GM21447 (cell line): ENCODE measurements around the gene CHTOP.
"Not testable (repeated sequence)": the region's sequence is repeated elsewhere in the genome, so short reads cannot be mapped to it uniquely, and the experiment has no call there.

Source experiments
- ATAC-seq: cut with Tn5 transposase; IDR thresholded peaks from one replicate; pipeline ENCODE4 v1.9.1; 2021; ENCODE audit not compliant: unreplicated experiment

CHTOP gene

DNA sequence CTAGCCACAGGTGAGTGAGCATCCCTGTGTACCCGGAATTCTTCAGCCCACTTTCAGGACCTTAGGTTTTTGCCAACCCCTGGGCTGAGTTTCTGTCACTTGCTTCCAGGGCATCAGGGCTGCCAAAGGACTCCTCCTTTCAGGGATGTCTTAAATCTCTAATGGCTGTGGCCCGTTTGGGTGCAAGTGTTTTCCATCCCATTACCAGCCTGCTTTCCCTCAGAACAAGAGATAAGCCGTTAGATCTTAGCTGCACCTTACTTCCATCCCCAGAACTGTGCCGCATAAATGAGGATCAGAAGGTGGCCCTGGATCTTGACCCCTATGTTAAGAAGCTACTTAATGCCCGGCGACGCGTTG, 25.3 kb downstream of the CHTOP start:
- no peak for ATAC-seq

DNA sequence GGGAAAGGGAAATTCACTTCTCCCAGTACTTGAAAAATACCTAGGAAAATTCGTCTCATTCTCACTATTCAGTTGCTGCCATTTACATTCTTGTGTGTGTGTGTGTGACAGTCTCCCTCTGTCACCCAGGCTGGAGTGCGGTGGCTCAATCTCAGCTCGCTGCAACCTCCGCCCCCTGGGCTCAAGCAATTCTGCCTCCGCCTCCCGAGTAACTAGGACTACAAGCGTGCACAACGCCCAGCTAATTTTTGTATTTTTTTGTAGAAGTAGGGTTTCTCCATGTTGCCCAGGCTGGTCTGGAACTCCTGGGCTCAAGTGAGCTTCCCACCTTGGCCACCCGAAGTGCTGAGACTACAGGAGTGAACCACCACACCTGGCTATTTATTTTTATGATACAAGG, 25.8 kb downstream of the CHTOP start:
- ATAC-seq: no peak

DNA sequence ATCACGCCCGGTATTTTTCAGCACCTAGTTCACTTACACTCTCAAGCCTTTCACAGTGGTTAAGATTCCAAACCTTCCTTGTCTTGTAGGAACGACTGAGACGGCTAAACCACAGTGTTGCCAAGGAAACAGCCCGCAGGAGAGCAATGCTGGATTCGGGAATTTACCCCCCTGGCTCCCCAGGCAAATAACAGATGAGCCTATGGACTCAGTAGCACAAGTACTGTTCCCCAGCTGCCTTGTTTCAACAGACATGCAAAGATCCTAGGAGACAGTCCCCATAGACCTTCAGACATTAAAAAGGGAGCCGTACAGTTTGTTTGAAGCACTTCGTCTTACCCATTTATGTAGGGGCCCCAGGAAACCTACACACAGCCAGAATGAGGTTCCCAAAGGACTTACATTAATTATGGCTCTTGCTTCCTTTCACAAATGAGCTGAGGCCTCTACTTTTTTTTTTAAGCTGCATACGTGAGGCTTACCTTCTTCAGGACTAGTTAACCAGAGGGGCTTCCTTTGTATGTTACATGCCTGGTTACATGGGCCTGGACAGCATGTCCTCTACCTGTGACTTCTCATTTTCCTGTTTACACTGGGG, 27.3 kb downstream of the CHTOP start:
- ATAC-seq: no peak

DNA sequence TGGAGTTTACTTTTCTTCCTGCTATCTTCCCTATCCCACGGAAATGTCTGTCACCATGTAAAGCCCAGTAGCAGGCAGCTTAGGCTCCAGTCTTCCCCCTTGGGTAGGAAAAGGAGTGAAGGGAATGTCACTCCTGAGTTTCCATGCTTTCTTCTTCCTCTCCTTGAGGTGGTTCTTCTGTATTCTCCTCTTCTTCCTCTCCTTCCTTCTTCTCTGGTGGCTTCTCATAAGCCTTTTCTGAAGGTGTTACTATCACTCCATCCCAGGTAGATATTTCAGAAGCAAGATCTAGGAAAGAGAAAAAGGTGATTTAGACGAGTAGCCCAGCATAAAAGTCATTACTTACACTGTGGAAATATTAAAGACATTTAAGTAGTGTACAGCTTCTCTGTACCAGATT, 28.4 kb downstream of the CHTOP start:
- no peak for ATAC-seq

DNA sequence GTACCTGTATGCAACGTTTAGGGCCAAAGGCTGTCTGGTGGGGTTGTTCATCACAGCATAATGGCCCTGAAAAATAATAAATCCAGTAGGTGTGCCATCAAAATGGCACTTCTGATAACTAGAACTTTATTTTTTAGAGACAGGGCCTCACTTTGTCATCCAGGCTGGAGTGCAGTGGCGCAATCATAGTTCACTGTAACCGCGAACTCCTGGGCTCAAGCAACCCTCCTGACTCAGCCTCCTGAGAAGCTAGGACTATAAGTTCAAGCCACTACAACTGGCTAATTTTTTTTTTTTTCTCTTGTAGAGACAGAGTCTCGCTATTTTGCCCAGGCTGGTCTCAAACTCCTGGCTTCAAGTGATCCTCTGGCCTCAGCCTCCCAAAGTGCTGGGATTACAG, 29.3 kb downstream of the CHTOP start:
- ATAC-seq: no peak

DNA sequence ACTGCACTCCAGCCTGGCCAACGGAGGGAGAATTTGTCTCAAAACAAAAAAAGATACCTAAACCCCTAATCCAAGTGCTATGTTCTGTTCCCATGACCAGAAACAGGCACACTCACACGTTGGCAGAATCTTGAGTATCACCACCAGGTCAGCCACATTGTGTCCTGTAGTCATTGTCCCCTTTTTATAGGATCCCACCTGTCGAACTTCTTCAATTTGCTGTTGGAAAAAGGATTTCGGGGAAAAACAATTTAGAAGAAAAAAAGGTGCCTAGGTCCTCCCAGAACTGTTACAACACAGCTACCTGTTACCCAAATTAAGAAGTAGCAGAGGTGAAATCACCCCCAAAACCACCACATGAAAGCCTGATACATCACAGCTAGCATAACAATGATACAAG, 33.6 kb downstream of the CHTOP start:
- no peak for ATAC-seq

DNA sequence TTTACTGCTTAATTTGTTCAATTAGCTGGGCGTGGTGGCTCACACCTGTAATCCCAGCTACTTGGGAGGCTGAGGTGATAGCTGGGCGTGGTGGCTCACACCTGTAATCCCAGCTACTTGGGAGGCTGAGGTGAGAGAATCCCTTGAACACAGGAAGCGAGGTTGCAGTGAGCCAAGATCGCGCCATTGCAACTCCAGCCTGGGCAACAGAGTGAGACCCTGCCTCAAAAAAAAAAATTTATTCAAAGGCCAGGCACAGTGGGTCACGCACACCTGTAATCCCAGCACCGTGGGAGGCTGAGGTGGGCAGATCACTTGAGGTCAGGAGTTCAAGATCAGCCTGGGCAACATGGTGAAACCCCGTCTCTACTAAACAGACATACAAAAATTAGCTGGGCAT, 34.8 kb downstream of the CHTOP start:
- ATAC-seq: not testable (repeated sequence)

DNA sequence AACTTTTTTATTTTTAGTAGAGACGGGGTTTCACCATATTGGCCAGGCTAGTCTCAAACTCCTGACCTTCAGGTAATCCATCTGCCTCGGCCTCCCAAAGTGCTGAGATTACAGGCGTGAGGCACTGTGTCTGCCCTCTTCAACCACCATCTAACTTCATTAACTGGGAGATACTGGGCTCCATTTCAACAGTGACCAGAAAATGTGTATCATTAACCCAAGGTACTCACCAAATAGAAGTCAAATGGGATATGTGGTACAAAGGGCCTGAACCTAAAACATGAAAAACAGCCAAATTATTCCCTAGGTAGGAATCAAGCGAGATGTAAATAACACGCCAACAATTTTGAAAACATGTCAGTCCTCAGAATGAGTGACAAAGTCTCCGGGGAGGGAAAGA, 35.7 kb downstream of the CHTOP start:
- no peak for ATAC-seq

DNA sequence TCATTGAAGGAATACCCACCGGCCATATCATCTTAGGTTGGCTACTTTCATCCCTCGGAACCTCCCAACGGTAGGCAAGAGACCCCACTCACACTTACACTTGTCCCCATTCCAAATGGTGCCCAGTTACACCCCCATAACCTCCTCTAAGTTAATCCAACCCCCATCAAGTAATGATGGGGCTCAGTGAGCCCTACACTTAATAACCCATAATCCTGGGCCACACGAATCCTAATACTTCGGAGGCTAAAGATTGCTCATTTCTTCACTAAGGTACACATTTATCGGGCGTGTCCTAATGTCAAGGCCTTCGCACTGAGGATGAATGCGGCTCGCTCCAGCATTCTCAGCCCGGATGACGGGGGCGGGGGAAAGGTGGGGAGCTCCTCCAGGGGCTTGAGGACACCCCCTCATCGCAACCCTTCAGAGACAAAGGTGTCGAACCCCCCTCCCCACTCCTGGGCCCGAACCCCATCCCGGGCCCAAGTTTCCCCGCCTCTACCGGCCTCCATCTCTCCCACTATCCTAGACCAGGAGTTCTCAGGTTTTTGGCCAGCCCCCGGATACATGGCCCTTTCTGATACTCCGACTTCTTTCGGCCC, 36.5 kb downstream of the CHTOP start:
- no peak for ATAC-seq

DNA sequence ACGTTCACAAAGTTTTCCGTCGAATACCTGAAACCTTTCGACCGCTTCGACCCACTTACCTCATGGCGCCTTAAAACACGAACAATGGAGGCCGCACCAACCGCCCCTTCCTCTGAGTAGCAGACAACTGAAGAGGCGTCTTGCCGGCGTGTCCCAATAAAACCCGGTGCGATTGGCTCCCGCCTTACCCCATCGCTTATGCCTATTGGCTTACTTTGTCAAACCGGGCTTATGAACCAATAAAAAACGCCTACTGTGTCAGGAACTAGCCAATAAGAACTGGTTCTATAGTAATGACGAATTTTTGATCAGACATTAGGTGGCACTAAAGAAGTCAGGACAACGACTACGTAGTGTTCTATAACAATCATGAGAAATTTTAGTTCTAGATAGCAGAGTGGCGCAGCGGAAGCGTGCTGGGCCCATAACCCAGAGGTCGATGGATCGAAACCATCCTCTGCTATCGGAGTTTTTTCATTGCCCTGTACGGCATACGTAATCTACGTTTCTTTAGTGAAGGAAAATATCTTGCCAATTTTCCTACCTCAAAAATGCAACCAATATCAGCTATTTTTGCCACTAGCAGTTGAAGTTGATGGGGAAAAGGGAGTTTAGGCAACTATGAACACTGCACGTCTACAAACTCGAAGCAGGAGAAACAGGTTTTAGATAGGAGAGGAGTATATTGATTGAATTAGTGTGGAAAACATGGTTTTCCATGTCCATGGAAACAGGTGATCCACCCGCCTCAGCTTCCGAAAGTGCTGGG, 37.2 kb downstream of the CHTOP start, which contains the start of gene ILF2:
Gene ILF2, minus strand, starts transcription at position 135 of the 769 bp plus-strand sequence. Its CDS starts 71 bp downstream, at position 64.
- ATAC-seq: peak; percentile 95

DNA sequence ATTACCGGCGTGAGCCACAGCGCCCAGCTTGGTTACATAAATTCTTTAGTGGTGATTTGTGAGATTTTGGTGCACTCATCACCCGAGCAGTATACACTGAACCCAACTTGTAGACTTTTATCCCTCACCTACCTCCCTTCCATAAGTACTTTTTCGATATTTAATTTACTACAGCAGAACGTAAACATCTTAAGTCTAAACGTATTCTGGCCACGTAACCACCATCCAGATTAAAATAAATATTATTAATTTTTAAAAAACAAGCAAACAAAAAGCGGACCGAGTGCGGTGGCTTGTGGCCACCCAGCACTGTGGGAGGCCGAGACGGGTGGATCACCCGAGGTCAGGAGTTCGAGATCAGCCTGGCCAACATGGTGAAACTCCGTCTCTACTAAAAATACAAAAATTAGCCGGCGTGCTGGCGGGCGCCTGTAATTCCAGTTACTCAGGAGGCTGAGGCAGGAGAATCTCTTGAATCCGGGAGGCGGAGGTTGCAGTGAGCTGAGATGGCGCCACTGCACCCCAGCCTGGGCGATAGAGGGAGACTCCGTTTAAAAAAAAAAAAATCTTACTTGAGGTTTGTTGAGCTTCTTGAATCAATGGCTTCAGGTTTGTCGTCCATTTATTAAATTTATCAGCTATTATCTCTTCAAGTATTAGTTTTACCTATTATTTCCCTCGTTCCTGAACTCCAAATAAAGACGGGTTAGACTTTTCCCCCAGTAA, 37.9 kb downstream of the CHTOP start:
- peak; percentile 20 for ATAC-seq

DNA sequence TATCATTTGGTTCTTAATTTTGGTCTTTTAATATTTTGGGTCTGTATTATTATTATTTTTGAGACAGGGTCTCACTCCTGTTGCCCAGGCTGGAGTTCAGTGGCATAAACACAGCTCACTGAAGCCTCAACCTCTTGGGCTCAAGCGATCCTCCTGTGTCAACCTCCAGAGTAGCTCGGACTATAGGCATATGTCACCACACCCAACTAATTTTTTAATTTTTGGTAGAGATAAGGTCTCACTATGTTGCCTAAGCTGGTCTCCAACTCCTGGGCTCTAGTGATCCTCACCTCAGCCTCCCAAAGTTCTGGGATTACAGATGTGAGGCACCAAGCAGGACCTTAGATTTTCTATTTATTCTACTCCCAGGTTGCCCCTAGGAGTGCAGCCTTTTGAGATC, 39.6 kb downstream of the CHTOP start:
- no peak for ATAC-seq

DNA sequence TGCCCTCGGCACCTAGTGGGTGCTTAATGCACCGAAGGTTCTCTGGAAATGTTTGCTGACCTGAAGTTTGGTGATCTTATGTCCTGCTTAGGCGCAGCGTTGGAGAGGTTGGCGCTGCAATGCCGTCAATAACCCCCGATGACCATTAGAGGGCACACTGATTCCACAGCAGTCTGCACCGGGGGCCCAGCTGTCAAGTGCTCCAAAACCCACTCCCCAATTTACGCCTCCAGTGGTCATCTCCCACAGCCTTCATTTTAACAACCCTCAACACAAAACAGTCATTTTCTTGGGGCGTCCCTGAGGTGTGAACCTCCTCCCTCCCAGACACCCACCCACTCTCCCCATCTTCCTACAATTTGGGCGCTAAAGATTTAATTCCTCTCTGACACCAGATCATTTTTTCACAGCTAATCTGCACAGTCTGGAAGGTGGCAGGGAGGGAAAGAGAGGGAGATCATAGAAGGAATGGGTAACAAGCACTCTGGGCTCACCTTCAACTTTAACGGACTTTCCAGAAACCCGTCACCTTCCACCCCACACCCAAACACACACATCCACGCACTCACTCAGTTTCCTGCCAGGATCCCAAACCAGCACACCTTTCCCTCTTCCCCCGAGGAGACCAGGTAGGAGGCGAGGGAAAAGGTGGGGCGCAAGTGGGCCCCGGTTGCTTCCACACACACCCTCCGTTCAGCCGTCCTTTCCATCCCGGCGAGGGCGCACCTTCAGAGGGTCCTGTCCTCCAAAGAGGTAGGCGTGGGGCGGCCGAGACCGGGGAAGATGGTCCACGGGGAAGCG, 44.1 kb downstream of the CHTOP start:
- no peak for ATAC-seq

DNA sequence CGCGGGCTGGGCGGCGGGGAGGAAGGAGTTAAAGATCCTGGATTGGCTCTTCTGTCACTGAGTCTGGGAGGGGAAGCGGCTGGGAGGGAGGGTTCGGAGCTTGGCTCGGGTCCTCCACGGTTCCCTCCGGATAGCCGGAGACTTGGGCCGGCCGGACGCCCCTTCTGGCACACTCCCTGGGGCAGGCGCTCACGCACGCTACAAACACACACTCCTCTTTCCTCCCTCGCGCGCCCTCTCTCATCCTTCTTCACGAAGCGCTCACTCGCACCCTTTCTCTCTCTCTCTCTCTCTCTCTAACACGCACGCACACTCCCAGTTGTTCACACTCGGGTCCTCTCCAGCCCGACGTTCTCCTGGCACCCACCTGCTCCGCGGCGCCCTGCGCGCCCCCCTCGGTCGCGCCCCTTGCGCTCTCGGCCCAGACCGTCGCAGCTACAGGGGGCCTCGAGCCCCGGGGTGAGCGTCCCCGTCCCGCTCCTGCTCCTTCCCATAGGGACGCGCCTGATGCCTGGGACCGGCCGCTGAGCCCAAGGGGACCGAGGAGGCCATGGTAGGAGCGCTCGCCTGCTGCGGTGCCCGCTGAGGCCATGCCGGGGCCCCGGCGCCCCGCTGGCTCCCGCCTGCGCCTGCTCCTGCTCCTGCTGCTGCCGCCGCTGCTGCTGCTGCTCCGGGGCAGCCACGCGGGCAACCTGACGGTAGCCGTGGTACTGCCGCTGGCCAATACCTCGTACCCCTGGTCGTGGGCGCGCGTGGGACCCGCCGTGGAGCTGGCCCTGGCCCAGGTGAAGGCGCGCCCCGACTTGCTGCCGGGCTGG, 44.9 kb downstream of the CHTOP start, which contains the start of gene NPR1:
Gene NPR1, plus strand, starts transcription at position 170 of the 818 bp plus-strand sequence. Its CDS starts 421 bp downstream, at position 591.
- ATAC-seq: no peak

DNA sequence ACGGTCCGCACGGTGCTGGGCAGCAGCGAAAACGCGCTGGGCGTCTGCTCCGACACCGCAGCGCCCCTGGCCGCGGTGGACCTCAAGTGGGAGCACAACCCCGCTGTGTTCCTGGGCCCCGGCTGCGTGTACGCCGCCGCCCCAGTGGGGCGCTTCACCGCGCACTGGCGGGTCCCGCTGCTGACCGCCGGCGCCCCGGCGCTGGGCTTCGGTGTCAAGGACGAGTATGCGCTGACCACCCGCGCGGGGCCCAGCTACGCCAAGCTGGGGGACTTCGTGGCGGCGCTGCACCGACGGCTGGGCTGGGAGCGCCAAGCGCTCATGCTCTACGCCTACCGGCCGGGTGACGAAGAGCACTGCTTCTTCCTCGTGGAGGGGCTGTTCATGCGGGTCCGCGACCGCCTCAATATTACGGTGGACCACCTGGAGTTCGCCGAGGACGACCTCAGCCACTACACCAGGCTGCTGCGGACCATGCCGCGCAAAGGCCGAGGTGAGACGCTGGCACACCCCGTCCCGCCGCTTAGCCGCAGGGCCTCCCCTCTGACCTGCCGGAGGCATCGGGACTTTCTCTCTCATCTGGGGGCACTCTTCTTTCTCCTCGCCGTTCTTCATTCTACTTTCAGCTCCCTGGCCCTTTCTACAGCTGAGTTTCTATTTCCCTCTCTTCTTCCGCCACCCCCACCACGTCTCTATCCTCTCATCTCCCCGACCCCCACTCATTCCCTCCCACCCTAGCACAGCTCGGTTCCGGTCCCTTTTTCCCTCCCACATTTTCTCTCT, 45.7 kb downstream of the CHTOP start:
- no peak for ATAC-seq

DNA sequence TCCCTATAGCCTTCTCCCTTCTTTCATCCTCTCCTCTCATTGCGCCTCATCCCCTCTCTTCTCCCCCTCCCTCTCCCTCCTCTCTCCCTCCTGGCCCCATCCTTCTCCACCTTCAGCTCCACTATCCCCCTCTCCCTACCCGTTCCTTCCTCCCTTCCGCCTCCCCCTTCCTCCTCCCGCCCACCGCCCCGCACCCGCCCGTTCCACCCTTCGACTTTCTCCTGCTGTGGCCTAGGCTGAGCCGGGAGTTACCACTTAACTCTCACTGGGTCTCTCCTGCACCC, 46.2 kb downstream of the CHTOP start:
- no peak for ATAC-seq

DNA sequence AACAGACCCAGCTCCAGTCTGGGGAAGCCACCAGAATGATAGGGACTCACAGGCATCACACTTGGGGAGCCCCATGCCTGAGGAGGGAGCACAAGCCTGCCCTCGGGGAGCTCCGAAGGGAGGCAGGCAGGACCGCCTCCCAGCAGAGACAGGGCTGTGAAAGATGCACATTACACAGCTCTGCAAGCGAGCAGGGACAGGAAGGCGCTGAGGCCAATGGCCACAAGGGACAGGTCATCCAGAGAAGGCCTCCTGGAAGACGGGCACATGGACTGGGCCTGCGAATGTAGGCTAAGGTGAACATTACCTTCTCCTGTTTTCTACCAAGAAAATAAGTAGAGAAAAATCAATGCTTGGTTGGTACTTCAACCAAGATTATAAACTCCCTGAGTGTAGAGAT, 48.9 kb downstream of the CHTOP start:
- no peak for ATAC-seq

DNA sequence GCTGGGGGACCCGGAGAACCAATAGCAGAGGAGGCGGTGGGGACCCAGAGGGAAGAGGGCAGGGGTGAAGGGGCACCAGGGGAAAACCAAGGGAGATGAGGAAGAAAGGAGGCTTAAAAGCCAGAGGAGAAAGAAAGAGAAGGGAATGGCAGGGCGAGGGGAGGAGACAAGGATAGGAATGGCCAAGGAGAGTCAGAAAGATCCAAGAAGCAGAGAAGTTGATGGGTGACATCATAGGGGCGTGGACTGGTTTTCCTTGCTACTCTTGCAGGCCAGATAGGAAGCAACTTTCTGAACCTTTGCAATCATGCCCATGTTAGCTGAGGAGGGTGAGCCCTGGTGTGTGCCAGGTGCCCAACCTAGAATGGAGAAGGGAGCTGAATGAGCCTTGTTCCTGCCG, 50.0 kb downstream of the CHTOP start:
- ATAC-seq: no peak

DNA sequence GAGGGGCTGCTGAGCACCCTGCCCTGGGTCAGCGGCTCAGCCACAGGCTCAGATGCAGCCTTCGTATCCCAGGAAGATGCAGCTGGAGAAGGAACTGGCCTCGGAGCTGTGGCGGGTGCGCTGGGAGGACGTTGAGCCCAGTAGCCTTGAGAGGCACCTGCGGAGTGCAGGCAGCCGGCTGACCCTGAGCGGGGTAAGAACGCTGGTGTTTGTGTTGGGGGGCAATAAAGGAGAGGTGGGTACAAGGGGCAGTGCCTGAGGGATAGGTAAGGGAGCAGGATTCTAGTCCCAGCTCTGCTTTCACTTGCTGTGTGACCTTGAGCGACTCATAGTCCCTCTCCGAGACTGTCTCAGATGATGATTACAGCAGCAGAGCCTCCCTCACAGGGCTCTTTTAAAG, 51.0 kb downstream of the CHTOP start:
- no peak for ATAC-seq
